Osteoblast (primary cell): ENCODE results near the gene KLHL2. TPM values are rescaled to one million over a fixed set of nuclear protein-coding genes. Genes with fewer than 3 reads are reported as not detected.

Source experiments
- DNase-seq: peaks from one replicate; pipeline ENCODE4 v3.0.0; 2011; ENCODE audit warnings: low spot score, mixed read lengths; ENCODE audit not compliant: insufficient read length; ENCODE audit errors: missing footprints
- H2AFZ ChIP-seq: 2 replicates; pipeline ENCODE4 v1.6.0; 2011; ENCODE audit warnings: mild to moderate bottlenecking, low read length
- H3K27ac ChIP-seq: 2 replicates; pipeline ENCODE4 v1.5.1; 2011; ENCODE audit warnings: mild to moderate bottlenecking, low read depth, low read length, moderate library complexity
- H3K27me3 ChIP-seq: 2 replicates; pipeline ENCODE4 v1.6.0; 2012; ENCODE audit warnings: mild to moderate bottlenecking, control low read depth, inconsistent platforms, low read length, moderate library complexity; ENCODE audit not compliant: insufficient read depth
- H3K36me3 ChIP-seq: 2 replicates; pipeline ENCODE4 v1.5.1; 2011; ENCODE audit warnings: mild to moderate bottlenecking, low read length, control low read depth, moderate library complexity; ENCODE audit not compliant: insufficient read depth
- H3K4me1 ChIP-seq: 2 replicates; pipeline ENCODE4 v1.5.1; 2011; ENCODE audit warnings: mild to moderate bottlenecking, low read length, control low read depth, moderate library complexity; ENCODE audit not compliant: insufficient read depth
- H3K4me2 ChIP-seq: 2 replicates; pipeline ENCODE4 v1.6.0; 2011; ENCODE audit warnings: mild to moderate bottlenecking, low read length; ENCODE audit not compliant: insufficient read depth
- H3K4me3 ChIP-seq: fragments of 200-600 bp; sonication (generic); 3 replicates; pipeline ENCODE4 v1.5.1; 2012; ENCODE audit warnings: mild to moderate bottlenecking, low read length, inconsistent platforms; ENCODE audit not compliant: insufficient read depth
- H3K79me2 ChIP-seq: 2 replicates; pipeline ENCODE4 v1.6.0; 2012; ENCODE audit warnings: mild to moderate bottlenecking, low read length, control low read depth, inconsistent platforms; ENCODE audit not compliant: insufficient read depth
- H3K9me3 ChIP-seq: 2 replicates; pipeline ENCODE4 v1.5.1; 2011; ENCODE audit warnings: low read depth, low read length, control low read depth
- H4K20me1 ChIP-seq: 2 replicates; pipeline ENCODE4 v1.6.0; 2012; ENCODE audit warnings: mild to moderate bottlenecking, low read length, control low read depth; ENCODE audit not compliant: insufficient read depth
- CTCF ChIP-seq: IDR thresholded peaks from 2 replicates; pipeline ENCODE4 v1.5.1; 2011; ENCODE audit warnings: mild to moderate bottlenecking, low read depth, low read length, moderate library complexity; ENCODE audit errors: extremely low read depth
- total RNA-seq: library from RNA; depleted of rRNA; stranded (reverse); fragments of >200 nt; gene quantifications from 2 replicates; pipeline ENCODE4 v1.2.3, GENCODE V29; 2012

The KLHL2 gene
- total RNA-seq, 1 donor: 13.4 TPM

- H3K4me2 ChIP-seq: no peak overlapping the region
These were observed 85.7 kb downstream of the KLHL2 start for GRCh38 chr4:165293061-165293460.

GRCh38 chr4:165293927-165294649 is 86.7 kb downstream of the KLHL2 start:
- no peak overlapping the region for H3K4me3 ChIP-seq
- no peaks in the 10 kb centered on the region for H3K27me3 ChIP-seq
- TF ChIP-seq CTCF: no peak
- H3K4me2 ChIP-seq: no peak overlapping the region
- peaks cover 1% of the 10 kb centered on the region for H3K4me1 ChIP-seq
- DNase-seq: no peak
- no peaks in the 10 kb centered on the region for H3K79me2 ChIP-seq
- no peak overlapping the region for H2AFZ ChIP-seq
- H4K20me1 ChIP-seq: no peaks in the 10 kb centered on the region
- no peaks in the 10 kb centered on the region for H3K36me3 ChIP-seq
- no peak overlapping the region for H3K27ac ChIP-seq
- H3K9me3 ChIP-seq: no peaks in the 10 kb centered on the region

More at GRCh38 chr4:165293061-165293460, 85.7 kb downstream of the KLHL2 start:
- no peak overlapping the region for H3K27ac ChIP-seq
- H3K79me2 ChIP-seq: no peaks in the 10 kb centered on the region
- H2AFZ ChIP-seq: no peak overlapping the region
- peaks cover 12% of the 10 kb centered on the region for H3K4me1 ChIP-seq
- no peak for DNase-seq
- H3K27me3 ChIP-seq: no peaks in the 10 kb centered on the region
- no peaks in the 10 kb centered on the region for H3K9me3 ChIP-seq
- no peaks in the 10 kb centered on the region for H4K20me1 ChIP-seq
- H3K36me3 ChIP-seq: no peaks in the 10 kb centered on the region
- no peak overlapping the region for H3K4me3 ChIP-seq
- TF ChIP-seq CTCF: no peak

GRCh38 chr4:165294907-165295306 is 87.5 kb downstream of the KLHL2 start:
- H3K4me1 ChIP-seq: no peaks in the 10 kb centered on the region
- H2AFZ ChIP-seq: no peak overlapping the region
- no peaks in the 10 kb centered on the region for H3K9me3 ChIP-seq
- H3K79me2 ChIP-seq: no peaks in the 10 kb centered on the region
- no peaks in the 10 kb centered on the region for H3K27me3 ChIP-seq
- H3K4me2 ChIP-seq: no peak overlapping the region
- TF ChIP-seq CTCF: no peak
- no peak for DNase-seq
- H4K20me1 ChIP-seq: no peaks in the 10 kb centered on the region
- no peaks in the 10 kb centered on the region for H3K36me3 ChIP-seq
- H3K4me3 ChIP-seq: no peak overlapping the region
- no peak overlapping the region for H3K27ac ChIP-seq

- DNase-seq: no peak
- Histone ChIP-seq H3K79me2 (no peaks in the 10 kb centered on the region), H3K4me2 (no peak overlapping the region), H3K27me3 (no peaks in the 10 kb centered on the region), H3K27ac (no peak overlapping the region), H4K20me1 (no peaks in the 10 kb centered on the region), H2AFZ (no peak overlapping the region), H3K4me3 (no peak overlapping the region), H3K4me1 (peaks cover under 1% of the 10 kb centered on the region), H3K9me3 (no peaks in the 10 kb centered on the region), H3K36me3 (no peaks in the 10 kb centered on the region)
- TF ChIP-seq CTCF: no peak
These were observed 90.3 kb downstream of the KLHL2 start for GRCh38 chr4:165297626-165298025.
